DND-41 (cell line): Measurements from ENCODE around the gene EXOC3L1.

Experiments used
- EZH2 ChIP-seq: IDR thresholded peaks from 3 replicates; pipeline ENCODE4 v1.6.1; 2012; ENCODE audit warnings: borderline replicate concordance, low read depth, mild to moderate bottlenecking, moderate library complexity, low read length, inconsistent platforms; ENCODE audit not compliant: severe bottlenecking
- TF ChIP-seq, protein P1 (sequence below): IDR thresholded peaks from 2 replicates; pipeline ENCODE4 v1.5.1; 2012; ENCODE audit warnings: borderline replicate concordance, low read length, moderate library complexity, mild to moderate bottlenecking; ENCODE audit not compliant: poor library complexity, severe bottlenecking; ENCODE audit errors: extremely low read depth

DNA sequence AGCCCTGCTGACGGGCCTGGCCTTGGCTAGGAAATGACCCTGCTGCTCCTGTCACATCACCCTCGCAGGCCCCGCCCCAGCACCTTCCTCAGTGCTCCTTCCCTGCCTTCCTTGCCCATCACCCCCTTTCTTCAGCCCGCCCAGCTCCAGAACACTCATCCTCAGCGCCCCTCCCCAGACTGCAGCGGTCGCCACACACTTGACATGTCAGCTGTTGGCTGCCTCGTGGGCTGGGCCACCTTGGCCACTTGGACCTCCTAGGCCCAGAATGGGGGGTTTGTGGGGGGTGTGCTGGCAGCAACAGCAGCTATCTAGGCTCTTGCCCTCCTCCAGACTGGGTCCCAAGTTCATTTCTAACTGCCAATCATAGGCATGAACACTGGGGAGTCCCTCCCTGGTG is 19.6 kb upstream of the EXOC3L1 start:
- TF ChIP-seq, protein P1, sequence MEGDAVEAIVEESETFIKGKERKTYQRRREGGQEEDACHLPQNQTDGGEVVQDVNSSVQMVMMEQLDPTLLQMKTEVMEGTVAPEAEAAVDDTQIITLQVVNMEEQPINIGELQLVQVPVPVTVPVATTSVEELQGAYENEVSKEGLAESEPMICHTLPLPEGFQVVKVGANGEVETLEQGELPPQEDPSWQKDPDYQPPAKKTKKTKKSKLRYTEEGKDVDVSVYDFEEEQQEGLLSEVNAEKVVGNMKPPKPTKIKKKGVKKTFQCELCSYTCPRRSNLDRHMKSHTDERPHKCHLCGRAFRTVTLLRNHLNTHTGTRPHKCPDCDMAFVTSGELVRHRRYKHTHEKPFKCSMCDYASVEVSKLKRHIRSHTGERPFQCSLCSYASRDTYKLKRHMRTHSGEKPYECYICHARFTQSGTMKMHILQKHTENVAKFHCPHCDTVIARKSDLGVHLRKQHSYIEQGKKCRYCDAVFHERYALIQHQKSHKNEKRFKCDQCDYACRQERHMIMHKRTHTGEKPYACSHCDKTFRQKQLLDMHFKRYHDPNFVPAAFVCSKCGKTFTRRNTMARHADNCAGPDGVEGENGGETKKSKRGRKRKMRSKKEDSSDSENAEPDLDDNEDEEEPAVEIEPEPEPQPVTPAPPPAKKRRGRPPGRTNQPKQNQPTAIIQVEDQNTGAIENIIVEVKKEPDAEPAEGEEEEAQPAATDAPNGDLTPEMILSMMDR: no peak
- TF ChIP-seq EZH2: no peak
